Loucy (cell line): ENCODE results near the gene LYRM4.

Experiments used
- EZH2phosphoT487 ChIP-seq: fragments of 200-600 bp; IDR thresholded peaks from 2 replicates; pipeline ENCODE4 v1.6.1; 2018; ENCODE audit warnings: antibody characterized with exemption, mild to moderate bottlenecking, moderate library complexity, borderline replicate concordance
- TF ChIP-seq, protein P1 (sequence below): fragments of 200-600 bp; sonication (generic); conservative IDR thresholded peaks from 2 replicates; pipeline ENCODE4 v1.5.1; 2014; ENCODE audit warnings: mild to moderate bottlenecking, antibody characterized with exemption, low read length

DNA sequence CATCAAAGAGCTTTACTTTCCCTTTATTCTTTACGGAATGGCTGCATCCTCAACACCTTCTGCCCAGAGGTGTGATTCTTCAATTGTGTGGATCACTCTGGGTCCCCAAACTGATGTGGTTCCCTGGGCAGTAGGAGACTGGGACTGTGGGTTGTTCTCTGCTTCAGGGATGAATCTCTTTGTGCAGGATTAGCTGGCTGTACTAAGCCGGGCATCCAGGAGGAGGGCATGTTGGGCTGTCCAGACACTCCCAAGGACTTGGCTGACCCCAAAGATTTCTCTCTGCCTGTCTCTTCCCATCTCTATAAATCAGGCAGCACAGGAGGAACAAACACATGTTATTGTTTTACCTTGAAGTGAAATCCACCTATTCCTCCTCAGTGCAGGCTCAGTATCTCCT is 15.8 kb upstream of the LYRM4 start:
- TF ChIP-seq, protein P1, sequence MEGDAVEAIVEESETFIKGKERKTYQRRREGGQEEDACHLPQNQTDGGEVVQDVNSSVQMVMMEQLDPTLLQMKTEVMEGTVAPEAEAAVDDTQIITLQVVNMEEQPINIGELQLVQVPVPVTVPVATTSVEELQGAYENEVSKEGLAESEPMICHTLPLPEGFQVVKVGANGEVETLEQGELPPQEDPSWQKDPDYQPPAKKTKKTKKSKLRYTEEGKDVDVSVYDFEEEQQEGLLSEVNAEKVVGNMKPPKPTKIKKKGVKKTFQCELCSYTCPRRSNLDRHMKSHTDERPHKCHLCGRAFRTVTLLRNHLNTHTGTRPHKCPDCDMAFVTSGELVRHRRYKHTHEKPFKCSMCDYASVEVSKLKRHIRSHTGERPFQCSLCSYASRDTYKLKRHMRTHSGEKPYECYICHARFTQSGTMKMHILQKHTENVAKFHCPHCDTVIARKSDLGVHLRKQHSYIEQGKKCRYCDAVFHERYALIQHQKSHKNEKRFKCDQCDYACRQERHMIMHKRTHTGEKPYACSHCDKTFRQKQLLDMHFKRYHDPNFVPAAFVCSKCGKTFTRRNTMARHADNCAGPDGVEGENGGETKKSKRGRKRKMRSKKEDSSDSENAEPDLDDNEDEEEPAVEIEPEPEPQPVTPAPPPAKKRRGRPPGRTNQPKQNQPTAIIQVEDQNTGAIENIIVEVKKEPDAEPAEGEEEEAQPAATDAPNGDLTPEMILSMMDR, result no peak
- TF ChIP-seq EZH2phosphoT487, result no peak
